Measurements from ENCODE around the gene SLC5A10. TPM values are rescaled to one million over a fixed set of nuclear protein-coding genes. Genes with fewer than 3 reads are reported as not detected.
"Not testable (repeated sequence)": the region's sequence is repeated elsewhere in the genome, so short reads cannot be mapped to it uniquely, and the experiment has no call there.

SLC5A10 gene
- total RNA-seq, 2 experiments from 2014 or later: not detected

DNA sequence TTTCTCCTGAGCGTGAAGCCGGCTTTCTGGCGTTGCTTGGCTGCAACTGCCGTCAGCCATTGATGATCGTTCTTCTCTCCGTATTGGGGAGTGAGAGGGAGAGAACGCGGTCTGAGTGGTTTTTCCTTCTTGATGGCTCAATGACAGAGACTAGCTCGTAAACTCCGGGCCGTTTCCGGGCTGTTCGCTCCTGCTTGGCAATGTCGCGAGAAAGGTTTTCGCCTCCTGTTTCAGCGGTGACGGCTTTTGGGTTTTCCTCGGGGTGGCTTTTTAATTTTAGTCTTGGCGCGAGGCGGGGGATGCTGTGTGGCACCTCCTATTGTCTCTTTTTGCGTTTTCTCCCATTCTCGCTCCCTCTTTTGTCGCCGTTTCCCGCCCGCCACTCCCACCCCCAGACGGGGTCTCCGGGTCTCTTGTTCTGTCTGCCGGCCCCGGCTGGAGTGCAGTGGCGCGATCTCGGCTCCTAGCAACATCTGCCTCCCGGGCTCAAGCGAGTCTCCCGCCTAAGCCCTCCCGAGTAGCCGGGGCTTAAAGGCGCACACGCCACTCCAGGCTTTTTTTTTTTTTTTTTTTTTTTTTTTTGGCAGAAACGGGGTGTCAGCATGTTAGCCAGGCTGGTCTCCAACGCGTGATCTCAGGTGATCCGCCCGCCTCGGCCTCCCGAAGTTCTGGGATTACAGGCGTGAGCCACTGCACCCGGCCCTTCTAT lies 110.2 kb downstream of the SLC5A10 start:
- H3K4me1 Mint-ChIP-seq (ENCODE audit: low read depth); intact Hi-C loops (cut with micrococcal nuclease); H3K4me3 Mint-ChIP-seq; POLR2A ChIA-PET; H3K9me3 Mint-ChIP-seq; CTCF ChIA-PET; H3K27me3 Mint-ChIP-seq; H3K27ac Mint-ChIP-seq; H3K36me3 Mint-ChIP-seq (ENCODE audit: low read depth): not testable (repeated sequence)
- DNase-seq: peak; percentile 77
- ATAC-seq: peak; percentile 55

DNA sequence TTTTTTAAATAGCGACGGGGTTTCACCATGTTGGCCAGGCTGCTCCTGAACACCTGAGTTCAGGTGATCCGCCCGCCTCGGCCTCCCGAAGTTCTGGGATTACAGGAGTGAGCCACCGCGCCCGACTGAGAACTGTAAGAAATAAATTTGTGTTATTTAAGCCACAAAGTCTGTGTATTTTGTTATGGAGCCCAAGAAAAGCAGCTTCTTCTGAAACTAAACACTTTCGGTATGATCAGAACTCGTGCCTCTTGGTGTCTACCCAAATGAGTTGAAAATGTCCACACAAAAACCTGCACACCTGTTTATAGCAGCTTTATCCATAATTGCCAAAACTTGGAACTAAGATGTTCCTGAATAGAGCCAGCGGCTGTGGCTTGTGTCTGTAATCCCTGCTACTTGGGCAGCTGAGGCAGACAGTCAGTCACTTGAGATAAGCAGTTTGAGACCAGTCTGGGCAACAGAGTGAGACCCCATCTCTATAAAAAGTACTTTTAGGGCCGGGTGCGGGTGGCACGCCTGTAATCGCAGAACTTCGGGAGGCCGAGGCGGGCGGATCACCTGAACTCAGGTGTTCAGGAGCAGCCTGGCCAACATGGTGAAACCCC lies 110.9 kb downstream of the SLC5A10 start:
- H3K27me3 Mint-ChIP-seq; H3K4me3 Mint-ChIP-seq; CTCF ChIA-PET; H3K36me3 Mint-ChIP-seq (ENCODE audit: low read depth); intact Hi-C loops (cut with micrococcal nuclease); POLR2A ChIA-PET; H3K4me1 Mint-ChIP-seq (ENCODE audit: low read depth); DNase-seq; H3K9me3 Mint-ChIP-seq; H3K27ac Mint-ChIP-seq: not testable (repeated sequence)
- peak; percentile 76 for ATAC-seq

DNA sequence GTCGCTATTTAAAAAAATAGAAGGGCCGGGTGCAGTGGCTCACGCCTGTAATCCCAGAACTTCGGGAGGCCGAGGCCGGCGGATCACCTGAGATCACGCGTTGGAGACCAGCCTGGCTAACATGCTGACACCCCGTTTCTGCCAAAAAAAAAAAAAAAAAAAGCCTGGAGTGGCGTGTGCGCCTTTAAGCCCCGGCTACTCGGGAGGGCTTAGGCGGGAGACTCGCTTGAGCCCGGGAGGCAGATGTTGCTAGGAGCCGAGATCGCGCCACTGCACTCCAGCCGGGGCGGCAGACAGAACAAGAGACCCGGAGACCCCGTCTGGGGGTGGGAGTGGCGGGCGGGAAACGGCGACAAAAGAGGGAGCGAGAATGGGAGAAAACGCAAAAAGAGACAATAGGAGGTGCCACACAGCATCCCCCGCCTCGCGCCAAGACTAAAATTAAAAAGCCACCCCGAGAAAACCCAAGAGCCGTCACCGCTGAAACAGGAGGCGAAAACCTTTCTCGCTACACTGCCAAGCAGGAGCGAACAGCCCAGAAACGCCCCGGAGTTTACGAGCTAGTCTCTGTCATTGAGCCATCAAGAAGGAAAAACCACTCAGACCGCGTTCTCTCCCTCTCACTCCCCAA lies 111.5 kb downstream of the SLC5A10 start:
- Mint-ChIP-seq H3K4me3 (peak overlapping the region; percentile 68), H3K27ac (peak overlapping the region; percentile 92)
- peak; percentile 42 for ATAC-seq
- H3K9me3 Mint-ChIP-seq; H3K4me1 Mint-ChIP-seq (ENCODE audit: low read depth); CTCF ChIA-PET; intact Hi-C loops (cut with micrococcal nuclease); H3K36me3 Mint-ChIP-seq (ENCODE audit: low read depth); H3K27me3 Mint-ChIP-seq: not testable (repeated sequence)
- POLR2A ChIA-PET: interaction anchor here (0.6 kb wide), 1 partner anchor 132 kb away, joined by 3 read pairs; no protein-coding TSS in a partner anchor
- peak; percentile 96 for DNase-seq

DNA sequence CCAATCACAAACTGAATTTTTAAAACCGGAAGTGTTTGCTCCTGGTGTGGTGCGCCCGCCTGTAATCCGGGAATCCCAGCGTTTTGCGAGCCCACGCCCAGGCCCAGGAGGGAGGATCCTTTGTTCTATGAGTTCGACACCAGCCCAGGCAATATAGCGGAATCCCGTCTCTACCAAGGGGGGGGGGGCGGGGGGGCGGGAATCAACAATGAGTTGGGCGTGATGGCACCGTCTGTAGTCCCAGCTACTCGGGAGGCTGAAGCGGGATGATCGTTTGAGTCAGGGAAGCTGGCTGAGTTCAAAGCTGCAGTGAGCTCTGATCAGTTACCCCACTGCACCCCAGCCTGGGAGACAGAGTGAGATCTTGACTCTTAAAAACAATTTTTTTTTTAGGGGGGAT lies 112.4 kb downstream of the SLC5A10 start:
- intact Hi-C loops (cut with micrococcal nuclease); H3K27ac Mint-ChIP-seq: not testable (repeated sequence)
- POLR2A ChIA-PET: interaction anchor here (0.6 kb wide), 1 partner anchor 133 kb away, joined by 3 read pairs; no protein-coding TSS in a partner anchor

DNA sequence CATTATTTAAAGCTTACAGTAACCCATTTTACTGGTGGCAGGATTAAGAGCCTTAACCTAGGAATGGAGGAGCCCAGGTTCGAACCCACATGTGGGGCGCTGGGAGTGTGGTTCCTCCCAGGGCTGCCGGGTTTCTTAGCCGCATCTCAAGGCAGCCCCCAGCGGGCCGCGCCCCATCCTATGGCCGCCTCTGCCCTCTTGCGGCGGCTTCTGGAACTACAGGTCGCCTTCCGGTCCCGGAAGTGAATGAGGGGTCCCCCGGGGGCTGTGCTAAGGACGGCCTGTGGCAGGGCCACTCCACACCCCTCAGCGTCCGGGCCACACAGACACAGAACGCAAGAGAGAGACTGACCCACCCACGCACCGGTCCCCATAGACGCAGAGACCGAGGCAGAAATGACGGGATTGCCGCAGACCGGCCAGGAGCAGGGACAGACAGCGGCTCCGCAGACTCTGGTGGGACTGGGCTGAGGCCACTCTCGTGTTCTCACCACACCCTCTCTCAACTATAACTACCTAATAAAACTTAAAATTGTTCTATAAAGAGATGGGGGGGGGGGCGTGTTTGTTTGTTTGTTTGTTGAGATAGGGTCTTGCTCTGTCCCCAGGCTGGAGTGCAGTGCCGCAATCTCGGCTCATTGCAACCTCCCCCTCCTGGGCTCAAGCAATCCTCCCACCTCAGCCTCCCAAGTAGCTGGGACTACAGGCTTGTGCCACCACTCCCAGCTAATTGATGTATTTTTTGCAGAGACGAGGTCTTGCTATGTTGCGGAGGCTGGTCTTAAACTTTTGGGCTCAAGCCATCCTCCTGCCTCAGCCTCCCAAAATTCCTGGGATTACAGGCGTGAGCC lies 118.6 kb downstream of the SLC5A10 start:
- POLR2A ChIA-PET; H3K4me1 Mint-ChIP-seq (ENCODE audit: low read depth); H3K27ac Mint-ChIP-seq; H3K36me3 Mint-ChIP-seq (ENCODE audit: low read depth); DNase-seq; H3K27me3 Mint-ChIP-seq; H3K4me3 Mint-ChIP-seq; CTCF ChIA-PET; intact Hi-C loops (cut with micrococcal nuclease); H3K9me3 Mint-ChIP-seq: not testable (repeated sequence)
- ATAC-seq: peak; percentile 98

More for the DNA sequence above, 112.4 kb downstream of the SLC5A10 start:
- H3K4me3 Mint-ChIP-seq; H3K27me3 Mint-ChIP-seq; ATAC-seq; H3K9me3 Mint-ChIP-seq; H3K36me3 Mint-ChIP-seq (ENCODE audit: low read depth); H3K4me1 Mint-ChIP-seq (ENCODE audit: low read depth); CTCF ChIA-PET: not testable (repeated sequence)
- DNase-seq: peak; percentile 1

Other genes starting within 250 kb of the SLC5A10 start
- not detected for gene FBXW10, start 208.1 kb upstream of the SLC5A10 start, total RNA-seq
- gene TVP23B, start 171.0 kb upstream of the SLC5A10 start, total RNA-seq: 10 to 100 TPM; 26.8 to 27.8 TPM
- 10 to 100 TPM; 63.0 to 63.7 TPM for gene PRPSAP2, start 94.0 kb upstream of the SLC5A10 start, total RNA-seq
- gene FAM83G, start 52.6 kb downstream of the SLC5A10 start, total RNA-seq: 10 to 100 TPM; 11.9 to 12.1 TPM
- gene GRAP, start 94.8 kb downstream of the SLC5A10 start, total RNA-seq: 10 to 100 TPM; 11.9 to 12.2 TPM
- gene GRAPL, start 175.4 kb downstream of the SLC5A10 start, total RNA-seq: 1 to 10 TPM; 5.1 to 6.5 TPM

All from activated CD8-positive, alpha-beta T cell treated with anti-CD3 and anti-CD28 coated beads for 36 hours (primary cell).